Activated CD4-positive, alpha-beta T cell treated with anti-CD3 and anti-CD28 coated beads, Interleukin-2, amount 50 U/mL, for 1 hour (primary cell): ENCODE measurements around the gene SLX9.

ENCODE experiments used
- DNase-seq: peaks from one replicate; pipeline ENCODE4 v3.0.0-alpha.2; 2020

Gene SLX9

DNA sequence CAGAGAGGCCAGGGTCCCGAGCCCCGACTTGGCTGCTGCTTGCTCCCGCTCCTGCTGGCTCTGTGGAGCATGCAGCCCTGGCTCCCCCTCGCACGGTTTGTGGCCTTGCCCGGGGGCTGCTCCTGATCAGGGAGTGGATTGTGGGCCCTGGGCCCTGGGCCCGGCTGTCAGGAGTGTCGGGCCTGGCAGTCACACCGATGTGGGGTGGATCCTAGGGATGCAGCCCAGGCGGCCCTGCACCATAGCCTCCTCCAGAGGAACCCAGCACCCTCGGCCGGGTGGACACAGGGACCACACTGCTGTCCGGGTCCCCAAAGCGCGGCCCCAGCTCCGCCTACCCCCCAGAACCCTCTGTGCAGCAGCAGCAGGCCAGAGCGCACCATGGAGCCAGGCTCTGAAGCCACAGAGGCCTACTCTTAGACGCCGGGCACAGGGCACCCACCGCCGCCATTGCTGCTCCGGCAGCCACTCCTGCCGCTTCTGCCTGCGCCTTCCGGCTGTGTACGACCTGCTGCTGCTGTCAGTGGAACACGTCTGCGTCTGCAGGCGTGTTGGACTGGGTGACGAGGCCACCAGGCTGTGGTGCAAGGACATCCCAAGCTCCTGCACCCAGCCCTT lies 9.4 kb downstream of the SLX9 start:
- no peak for DNase-seq

DNA sequence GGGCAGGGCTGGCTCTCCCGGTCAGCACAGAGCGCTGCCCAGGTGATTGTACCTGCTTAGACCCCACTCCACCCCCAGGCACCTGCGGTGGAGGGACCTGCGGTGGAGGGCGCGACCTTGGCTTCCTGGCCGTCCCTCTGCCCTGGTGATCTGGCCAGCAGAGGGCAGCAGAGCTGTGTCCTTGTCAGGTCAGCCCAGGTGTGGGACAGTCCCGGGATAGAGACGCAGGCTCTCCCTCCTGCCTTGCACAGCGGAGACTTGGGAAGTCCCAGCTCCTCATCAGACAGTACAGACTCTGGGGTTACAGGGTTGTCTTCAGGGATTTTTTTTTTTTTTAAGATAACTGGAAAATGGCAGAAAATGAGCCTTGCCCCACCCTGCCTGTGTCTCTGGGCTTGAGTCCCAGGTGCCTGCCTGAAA lies 10.0 kb downstream of the SLX9 start:
- peak; percentile 86 for DNase-seq

DNA sequence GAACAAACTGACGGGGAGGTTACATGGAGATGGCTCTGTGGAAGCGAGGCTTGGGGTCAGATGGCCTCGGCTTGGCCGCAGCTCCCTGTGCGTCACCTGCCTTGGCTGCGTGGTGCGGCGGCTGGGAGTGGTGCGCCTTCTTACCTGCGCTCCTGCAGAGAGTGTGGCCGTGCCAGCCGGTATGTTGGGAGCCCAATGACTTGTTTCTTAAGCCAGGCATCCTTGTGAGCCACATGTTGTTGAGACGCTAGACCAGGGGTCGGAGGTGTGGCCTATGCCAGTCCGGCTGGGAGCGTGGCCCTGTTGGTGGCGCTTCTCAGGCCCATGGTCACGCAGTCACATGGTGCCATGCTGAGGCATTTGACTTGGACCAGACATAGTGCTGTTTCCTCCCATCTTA lies 10.5 kb downstream of the SLX9 start:
- DNase-seq = no peak

DNA sequence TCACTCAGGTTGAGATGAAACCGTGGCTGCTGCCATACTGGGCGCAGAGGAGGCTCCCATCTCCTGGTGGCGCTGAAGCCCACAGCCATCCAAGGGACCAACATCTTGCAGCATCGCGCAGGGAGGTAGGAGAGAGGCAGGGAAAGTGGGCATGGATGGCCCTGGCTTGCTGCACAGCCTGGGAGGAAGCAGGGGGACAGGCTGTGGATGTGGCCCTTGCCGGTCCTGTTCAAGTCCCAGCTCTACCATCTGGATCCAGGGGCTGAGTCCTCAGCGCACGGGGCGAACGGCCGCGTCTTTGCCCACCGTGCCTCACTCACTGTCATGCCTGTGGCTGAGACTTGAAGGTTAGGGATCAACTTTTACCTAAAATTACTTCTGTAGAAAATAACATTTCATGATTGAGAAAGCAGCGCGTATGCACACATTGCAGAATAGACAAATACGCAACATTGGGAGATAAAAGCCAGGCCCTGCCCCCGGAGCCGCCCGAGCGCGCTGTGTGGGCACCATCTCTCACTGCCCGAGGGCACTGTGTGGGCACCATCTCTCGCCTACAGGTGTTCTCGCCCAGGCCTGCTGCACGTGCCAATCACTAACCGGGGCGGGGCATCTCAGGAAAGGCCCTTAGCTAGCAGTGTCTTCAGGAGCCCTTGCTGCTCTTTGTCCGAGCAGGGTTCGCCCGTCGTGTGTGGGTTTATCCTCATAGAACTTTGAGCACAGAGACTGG lies 11.5 kb downstream of the SLX9 start:
- DNase-seq = no peak

DNA sequence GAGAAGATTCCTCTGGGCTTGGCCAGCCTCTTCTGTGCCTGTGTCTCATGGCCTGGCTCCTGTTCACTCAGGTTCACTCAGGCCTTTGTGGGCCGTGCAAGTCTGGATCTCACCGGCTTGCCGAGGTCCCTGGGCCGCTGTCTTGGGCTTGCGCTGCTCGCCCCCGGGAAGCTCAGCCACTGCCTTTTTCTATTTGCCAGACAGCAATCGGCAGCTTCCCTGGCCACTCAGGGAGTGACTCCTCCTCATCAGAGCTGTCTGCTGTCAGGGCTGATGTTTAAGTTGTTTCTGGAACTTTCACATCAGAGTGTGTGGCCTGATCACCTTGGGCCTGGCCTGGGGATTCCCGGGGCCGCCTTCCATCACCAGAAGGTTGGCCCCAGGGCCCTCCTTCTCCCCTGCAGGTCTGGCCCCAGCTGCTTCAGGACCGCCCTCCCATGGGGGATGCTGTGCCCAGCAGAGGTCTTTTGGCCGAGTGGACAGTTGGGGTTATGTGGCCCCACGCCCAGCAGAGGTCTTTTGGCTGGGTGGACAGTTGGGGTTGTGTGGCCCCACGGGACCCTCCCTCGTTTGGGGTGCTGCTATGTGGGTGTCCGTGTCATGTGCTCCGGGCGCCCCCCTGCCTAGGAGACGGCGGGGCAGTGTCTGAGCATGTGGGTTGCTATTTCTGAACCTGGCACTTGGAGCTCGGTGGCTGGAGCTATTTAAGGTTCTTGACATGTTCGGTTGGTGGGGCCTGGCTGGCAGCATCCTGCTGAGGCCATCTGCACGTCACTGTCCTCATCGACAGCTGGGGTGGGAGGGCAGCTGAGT lies 12.5 kb downstream of the SLX9 start:
- no peak for DNase-seq

DNA sequence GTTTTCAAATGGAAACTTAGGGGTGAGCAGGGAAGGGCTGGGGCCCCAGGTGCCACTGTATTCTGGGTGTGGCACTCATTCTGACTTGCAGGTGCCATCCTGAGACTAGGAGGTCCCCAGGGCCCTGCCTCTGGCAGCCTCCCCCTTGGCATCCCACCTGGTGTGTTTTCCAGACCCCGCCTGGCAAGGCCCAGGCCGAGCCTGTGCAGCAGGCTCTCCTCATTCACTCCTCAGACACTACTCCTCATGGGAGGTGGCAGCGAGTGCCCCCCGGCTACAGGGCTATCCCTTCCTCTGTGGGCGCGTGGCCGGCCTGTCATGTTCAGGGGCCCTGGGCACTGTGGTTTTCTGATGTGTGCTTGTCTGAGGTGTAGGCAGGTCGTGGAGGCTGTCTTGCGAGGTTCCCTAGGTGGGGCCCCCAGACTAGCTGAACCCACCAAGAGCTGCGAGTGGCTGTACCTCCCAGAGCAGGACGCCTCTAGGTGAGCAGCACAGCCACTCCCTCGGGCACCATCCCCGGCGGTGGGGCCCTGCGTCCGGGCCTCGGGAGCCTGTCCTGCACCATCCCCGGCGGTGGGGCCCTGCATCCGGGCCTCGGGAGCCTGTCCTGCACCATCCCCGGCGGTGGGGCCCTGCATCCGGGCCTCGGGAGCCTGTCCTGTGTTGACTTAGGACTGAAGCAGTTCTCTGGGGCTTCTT lies 13.2 kb downstream of the SLX9 start:
- DNase-seq = no peak

DNA sequence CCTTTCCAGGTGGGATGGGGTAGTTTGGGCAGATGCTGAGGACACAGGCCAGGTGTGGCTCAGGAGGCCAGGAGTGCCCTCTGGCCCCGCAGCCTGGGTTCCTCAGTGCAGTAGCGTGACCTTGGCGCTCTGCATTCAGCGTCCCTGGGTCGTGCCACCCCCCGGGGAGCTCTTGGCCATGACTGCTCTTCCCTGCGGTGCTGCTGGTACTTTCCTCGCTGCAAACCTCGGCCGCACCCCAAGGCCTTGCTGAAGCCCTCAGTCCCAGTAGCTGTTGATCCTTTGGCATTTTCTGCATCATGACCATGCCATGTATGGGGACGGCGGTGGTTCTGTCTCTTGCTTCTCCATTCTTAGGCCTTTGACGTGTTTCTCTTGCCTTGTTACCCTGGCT lies 13.8 kb downstream of the SLX9 start:
- no peak for DNase-seq

DNA sequence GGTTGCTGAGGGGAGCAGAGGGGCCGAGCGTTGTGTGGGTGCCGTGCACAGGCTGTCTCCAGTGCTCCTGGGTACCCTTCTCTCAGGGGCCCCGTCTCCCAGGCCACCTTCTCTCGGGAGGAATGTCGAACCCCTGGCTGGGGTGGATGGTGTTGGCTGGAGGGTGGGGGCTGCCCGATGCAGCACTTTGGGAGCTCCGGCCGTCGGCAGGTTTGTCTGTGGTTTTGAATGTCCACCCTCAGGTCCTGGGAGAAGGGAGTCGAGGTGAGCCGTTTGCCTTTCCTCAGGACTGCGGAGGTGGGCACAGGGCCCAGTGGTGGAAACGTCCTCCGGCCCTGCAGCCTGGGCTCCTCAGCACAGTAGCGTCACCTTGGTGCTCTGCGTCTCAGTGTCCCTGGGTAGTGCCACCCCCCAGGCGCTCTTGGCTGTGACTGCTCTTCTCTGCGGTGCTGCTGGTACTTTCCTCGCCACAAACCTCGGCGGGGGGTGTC lies 14.5 kb downstream of the SLX9 start:
- DNase-seq = no peak

DNA sequence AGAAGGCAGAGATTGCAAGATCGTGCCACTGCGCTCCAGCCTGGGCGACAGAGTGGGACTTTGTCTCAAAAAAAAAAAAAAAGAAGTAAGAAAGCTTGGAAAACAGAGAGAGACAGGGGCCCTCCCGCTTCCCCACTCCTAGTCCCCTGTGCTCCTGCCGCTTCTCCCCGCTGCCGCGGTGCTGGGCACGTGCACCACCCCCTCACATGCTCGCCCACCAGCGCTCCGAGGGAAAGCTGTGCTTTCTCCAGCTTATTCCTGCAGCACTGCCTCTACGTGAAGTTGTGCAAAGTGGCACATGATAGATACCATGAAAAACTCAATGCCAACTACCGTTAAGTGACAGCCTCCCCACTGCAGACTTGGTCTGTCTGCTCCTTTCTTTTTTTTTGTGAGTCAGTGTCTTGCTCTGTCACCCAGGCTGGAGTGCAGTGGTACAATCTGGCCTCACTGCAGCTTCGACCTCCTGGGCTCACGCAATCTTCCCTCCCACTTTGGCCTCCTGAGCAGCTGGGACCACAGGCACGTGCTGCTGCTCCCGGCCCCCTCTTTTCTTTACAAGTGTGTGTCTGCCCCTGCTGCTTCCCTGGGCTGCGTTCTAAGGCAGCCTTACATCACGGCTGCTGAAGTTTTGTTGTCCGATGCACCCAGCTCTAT lies 15.4 kb downstream of the SLX9 start:
- no peak for DNase-seq

DNA sequence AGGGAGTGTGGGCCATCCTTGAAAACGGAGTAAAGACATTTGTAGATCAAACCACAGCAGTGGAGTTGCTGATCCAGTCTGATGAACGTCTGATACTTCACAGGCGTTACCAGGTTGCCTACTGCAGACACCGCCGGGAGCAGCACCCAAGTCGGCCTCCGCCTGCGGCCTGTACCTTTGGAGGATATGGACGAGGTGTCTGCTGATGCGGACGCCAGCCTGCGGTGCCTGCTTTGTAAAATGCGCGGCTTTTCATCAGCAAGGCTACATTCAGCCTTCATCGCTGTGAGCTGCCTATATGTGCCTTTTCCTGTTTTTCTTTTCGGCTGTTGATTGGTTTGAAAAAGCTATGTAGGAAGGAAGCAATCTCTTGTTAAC lies 16.0 kb downstream of the SLX9 start:
- DNase-seq = no peak

DNA sequence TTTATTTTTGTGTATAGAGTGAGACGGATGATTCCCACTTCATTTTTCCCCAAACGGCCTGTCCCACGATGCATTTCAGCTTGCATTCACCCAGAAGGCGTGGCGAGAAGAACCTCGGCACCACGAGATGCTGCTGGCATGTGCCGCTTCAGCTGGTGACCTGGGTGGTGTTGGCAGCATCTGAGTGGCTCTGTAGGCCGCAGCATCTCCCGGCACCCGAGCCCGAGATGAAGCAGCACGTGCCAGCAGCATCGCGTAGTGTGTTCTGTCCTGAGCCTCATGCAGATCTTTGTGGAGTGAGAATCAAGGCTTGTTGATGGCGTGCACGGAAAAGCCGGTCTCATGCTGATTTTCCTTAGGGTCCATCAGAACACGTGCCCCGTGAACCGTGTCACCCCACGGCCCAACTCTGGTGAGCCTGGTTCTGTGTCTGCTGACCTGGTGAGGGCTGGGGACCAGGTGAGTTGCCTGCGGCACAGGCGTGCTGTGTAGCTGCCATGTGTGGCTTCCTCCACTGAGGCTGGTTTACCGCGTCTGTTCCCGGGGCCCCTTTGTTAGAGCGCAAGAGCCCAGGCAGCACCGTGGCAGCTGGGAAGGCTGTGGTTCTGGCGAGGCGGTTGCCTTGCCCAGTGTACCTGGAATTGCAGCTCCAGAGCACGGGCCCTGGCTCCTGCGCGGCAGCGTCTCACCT lies 16.7 kb downstream of the SLX9 start:
- DNase-seq = no peak

DNA sequence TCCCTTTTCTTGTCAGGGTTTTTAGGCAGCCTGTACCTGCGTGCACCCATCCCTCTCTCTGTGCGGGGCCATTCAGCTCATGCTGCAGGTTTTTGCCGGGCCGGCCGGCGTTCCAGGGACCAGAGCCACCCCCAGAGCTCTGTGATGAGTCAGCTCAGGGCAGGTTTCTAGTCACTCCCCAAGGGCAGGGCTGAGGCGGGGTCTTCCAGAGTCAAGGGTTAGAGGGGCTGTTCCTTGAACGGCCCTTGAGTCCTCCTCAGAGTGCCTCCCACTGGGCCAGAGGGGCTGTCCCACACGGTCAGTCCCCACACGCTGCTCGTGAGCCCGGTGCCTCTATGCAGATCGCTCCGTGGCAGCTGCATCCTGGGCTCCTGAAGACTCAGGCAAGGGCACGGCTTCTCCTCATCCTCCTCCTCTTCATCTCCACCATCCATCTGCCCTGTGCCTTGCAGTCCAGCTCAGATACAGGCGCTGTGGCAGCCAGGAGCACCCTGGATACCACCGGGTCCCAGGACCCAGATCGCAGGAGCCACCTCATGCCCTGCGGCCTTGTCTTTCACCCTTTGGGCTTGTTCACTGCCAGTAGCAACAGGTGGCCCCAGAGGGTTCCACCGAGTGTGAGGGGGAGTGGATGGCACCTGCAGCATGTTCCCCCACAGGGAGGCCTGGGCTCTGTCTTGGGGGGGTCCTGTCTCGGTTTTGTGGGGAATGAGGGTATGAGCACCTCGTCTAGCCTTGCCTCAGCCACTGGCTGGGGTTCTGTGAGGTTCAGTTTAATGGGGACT lies 17.4 kb downstream of the SLX9 start:
- DNase-seq = no peak

DNA sequence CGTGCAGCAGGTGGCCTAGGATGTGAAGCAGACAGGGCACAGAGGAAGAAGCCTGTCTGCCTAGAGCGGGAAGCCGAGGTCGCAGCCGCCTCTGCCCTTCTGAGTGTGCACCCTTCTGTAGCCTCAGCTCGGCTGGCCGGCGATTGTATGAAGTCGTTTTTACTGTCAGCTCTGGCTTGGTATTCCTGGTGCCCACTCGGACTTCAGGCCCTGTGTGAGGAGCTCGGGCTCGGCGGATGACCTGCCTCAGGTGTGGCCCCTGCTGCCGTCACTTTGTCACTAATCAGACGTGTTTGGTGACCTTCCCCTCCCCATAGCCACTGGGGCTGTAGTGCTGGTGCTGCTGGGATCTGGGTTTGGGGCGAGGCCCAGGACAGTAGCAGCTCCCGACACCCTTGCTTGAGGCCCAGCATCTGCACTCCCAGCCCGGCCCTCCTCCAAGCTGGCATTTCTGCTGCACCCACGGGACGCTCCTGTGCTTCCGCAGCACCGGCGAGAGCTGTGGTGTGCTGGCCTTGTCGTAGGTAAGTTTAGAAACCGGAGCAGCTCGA lies 18.1 kb downstream of the SLX9 start:
- no peak for DNase-seq

DNA sequence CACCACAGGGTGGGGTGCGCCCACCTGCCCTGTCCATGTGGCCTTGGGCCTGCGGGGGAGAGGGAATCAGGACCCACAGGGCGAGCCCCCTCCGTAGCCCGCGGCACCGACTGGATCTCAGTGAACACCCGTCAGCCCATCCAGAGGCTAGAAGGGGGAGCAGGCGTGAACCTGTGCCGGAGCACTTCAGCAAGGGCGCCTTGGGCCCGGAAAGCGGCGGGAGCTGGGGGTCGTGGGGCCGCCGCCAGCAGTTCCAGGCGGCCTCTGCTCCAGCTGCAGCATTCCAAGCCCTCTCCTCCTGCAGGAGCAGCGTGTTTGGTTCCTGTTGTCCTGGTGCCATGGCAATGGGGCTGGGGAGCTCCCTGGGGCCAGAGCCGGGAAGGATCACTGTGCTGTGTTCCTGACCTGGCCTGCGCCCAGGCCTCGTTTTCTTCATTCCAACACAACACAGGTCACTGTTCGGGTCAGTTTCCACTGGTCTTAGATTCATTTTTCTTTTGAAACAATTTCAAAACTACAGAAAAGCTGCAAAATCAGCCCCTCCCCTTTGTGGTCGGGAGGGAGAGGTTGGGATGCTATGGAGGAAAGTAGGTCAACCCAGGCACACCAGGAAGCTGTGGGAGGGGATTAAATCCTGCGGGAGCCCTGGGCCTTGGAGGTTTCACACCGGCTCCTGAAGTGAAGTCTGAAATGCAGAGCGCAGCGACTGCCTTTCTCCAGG lies 18.8 kb downstream of the SLX9 start:
- no peak for DNase-seq

DNA sequence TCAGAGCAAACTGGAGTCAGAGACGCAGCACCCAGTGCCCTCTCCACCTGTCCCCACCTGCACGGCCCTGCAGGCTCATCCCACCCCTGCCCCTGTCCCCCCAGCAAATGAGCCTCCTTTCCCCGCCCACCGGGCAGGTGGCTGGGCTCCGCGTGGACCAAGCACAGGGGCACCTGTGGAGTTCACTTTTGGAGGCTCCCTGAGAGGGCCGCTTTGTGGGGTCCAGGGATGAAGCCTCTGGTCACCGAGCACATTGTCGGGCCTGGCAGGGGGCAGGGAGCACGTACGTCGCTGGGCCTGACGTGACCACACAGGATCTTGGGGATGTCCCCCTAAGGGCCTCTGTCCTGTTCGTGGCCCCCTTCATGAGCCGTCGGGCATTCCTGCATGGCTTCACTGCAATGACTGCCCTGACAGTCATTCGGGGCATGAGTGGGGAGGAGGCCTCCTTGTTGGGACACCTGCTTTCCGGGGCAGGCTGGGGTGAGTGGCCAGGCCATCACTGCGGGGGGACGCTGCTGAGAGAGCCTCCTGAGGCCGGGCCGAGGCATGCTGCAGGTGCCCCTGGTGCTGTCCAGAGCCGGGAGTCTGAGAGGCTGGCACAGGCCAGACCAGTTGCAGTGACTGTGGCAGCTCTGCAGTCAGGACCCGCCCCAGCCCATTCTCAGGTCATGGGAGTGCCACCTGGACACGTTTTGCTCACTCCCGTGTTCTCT lies 19.7 kb downstream of the SLX9 start:
- no peak for DNase-seq

DNA sequence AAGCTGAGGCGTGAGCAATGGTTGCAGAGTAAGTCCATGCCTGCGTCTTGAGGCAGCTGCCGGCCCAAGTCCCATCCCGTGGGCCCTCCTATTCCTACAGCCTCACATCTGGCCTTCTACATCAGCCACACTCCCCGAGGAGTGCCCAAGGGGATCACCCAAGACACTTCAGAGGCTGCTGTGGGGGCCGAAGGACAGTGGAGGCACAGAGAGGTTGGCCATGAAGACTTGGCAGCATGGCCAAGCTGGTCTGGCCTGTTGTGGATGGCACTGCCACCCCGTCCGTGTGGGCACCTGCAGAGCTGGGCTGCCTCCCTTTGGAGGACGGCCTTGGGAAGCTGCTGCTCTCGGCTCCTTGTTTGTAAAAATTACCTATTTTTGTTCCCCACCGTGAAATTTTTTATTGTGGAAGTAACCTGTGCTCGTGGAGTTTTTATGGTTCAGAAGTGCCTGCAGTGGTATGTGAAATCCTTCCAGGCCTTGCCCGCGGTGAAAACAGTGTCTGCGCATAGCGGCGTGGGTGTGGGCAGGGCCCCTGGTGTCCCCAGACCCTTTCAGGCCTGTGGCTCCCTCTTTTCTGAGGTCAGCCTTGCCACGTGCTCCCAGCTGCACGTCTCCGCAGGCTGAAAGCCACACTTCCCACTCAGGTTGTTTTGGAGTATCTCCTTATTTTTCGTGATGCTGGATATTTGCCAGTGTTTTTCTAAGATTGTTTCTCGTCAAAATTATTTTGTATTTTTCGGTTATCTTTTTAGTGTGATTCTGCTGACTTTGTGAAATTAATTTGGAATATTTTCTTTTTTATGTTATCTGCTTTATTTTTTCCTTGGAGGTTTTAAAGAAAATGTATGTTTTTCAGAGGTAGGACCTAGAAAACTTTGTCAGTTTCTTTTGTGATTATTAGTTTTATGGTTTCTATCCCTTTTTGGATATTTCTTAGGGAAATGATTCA lies 20.6 kb downstream of the SLX9 start:
- no peak for DNase-seq

DNA sequence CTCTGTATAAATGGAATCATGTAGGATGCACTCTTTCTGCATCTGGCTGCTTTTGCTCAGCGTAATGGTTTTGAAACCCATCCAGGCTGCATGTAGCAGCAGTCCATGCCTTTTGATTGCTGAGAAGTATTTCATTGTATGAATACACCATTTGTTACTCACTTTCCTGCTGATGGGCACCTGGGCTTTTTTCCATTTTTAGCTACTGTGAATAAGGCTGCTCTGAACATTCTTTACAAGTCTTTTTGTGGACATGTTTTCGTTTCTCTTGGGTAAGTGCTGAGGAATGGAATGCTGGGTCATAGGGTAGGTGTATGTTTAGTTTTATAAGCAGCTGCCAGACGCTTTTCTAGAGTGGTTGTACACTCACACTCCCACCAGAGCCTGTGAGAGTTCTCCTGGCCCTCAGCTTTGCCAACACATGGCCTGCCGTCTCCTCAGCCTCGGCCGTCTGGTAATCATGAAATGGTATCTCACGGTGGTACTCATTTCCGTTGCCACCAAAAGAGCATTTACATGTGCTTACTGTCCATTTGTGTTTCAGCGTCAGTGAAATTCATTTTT lies 22.7 kb downstream of the SLX9 start:
- DNase-seq = no peak

DNA sequence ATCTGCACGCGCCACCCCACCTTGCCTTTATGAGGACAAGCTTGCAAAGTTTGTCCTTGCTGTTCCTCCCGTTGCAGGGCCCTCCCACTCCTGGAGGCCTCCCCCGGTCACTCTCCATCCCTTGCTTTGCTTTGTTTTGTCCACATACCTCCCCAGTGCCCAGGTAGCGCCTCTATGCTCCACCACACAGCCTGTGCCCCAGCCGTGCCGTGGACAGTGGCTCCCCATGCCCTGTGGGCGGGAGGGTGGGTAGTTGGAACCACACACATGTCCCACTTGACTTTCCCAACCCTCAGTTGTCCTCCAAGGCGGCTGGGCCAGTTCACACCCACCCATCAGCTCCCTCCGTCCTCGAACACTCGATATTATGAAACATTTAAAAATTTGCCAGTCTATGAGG lies 24.6 kb downstream of the SLX9 start:
- DNase-seq = no peak
